Astrocyte (in vitro differentiated cells and primary cell): Measurements from ENCODE around the gene MMP17. TPM values are rescaled to one million over a fixed set of nuclear protein-coding genes. Genes with fewer than 3 reads are reported as not detected.

Experiments
- DNase-seq: peaks from one replicate; pipeline ENCODE4 v3.0.0-alpha.2; 2010; ENCODE audit warnings: low read depth
- FAIRE-seq: peaks from 2 replicates; lab custom pipeline; 2011; peaks lifted over from hg19 to GRCh38; lab: Jason Lieb, UNC
- H2AFZ ChIP-seq: 2 replicates; pipeline ENCODE4 v1.6.0; 2012; ENCODE audit warnings: low read depth, low read length, inconsistent platforms
- H3K27ac ChIP-seq: 2 replicates; pipeline ENCODE4 v1.5.1; 2011; ENCODE audit warnings: low read depth, low read length, inconsistent platforms
- H3K27me3 ChIP-seq: 2 replicates; pipeline ENCODE4 v1.6.0; 2011; ENCODE audit warnings: low read length, inconsistent platforms; ENCODE audit not compliant: insufficient read depth
- H3K36me3 ChIP-seq: 2 replicates; pipeline ENCODE4 v1.5.1; 2011; ENCODE audit warnings: low read length, inconsistent platforms; ENCODE audit not compliant: insufficient read depth
- H3K4me1 ChIP-seq: 2 replicates; pipeline ENCODE4 v1.5.1; 2011; ENCODE audit warnings: low read length, inconsistent platforms; ENCODE audit not compliant: insufficient read depth
- H3K4me2 ChIP-seq: 2 replicates; pipeline ENCODE4 v1.6.0; 2012; ENCODE audit warnings: low read length, inconsistent platforms
- H3K4me3 ChIP-seq: 2 replicates; pipeline ENCODE4 v1.5.1; 2011; ENCODE audit warnings: low read depth, mild to moderate bottlenecking, low read length, inconsistent platforms; ENCODE audit not compliant: insufficient read depth
- H3K79me2 ChIP-seq: 2 replicates; pipeline ENCODE4 v1.6.0; 2012; ENCODE audit warnings: mild to moderate bottlenecking, low read length, inconsistent platforms; ENCODE audit not compliant: insufficient read depth
- H3K9ac ChIP-seq: 2 replicates; pipeline ENCODE4 v1.6.0; 2012; ENCODE audit warnings: mild to moderate bottlenecking, low read length, inconsistent platforms
- H3K9me3 ChIP-seq: 2 replicates; pipeline ENCODE4 v1.5.1; 2012; ENCODE audit warnings: low read depth, mild to moderate bottlenecking, low read length, inconsistent platforms; ENCODE audit not compliant: insufficient read depth
- H4K20me1 ChIP-seq: 2 replicates; pipeline ENCODE4 v1.6.0; 2012; ENCODE audit warnings: low read length, inconsistent platforms; ENCODE audit not compliant: insufficient read depth
- H3K27ac Mint-ChIP-seq: one replicate; pipeline ENCODE4 v1.8.0; 2021; ENCODE audit warnings: mild to moderate bottlenecking, mixed read lengths; ENCODE audit not compliant: unreplicated experiment
- H3K27me3 Mint-ChIP-seq: one replicate; pipeline ENCODE4 v1.8.0; 2021; ENCODE audit warnings: low read depth, mixed read lengths; ENCODE audit not compliant: unreplicated experiment
- H3K36me3 Mint-ChIP-seq: one replicate; pipeline ENCODE4 v1.8.0; 2021; ENCODE audit warnings: low read depth, mixed read lengths; ENCODE audit not compliant: unreplicated experiment
- H3K4me1 Mint-ChIP-seq: one replicate; pipeline ENCODE4 v1.8.0; 2021; ENCODE audit warnings: low read depth, mixed read lengths; ENCODE audit not compliant: unreplicated experiment
- H3K4me3 Mint-ChIP-seq: one replicate; pipeline ENCODE4 v1.8.0; 2021; ENCODE audit warnings: mild to moderate bottlenecking, moderate library complexity, mixed read lengths; ENCODE audit not compliant: unreplicated experiment
- H3K9me3 Mint-ChIP-seq: one replicate; pipeline ENCODE4 v1.8.0; 2021; ENCODE audit warnings: mild to moderate bottlenecking, mixed read lengths; ENCODE audit not compliant: unreplicated experiment
- CTCF ChIP-seq: IDR thresholded peaks from 2 replicates; pipeline ENCODE4 v1.5.1; 2011; ENCODE audit warnings: low read depth, mild to moderate bottlenecking, inconsistent platforms, low read length, moderate library complexity; ENCODE audit not compliant: insufficient read depth
- EZH2 ChIP-seq: IDR thresholded peaks from 2 replicates; pipeline ENCODE4 v1.6.1; 2012; ENCODE audit warnings: mild to moderate bottlenecking, low read length, inconsistent platforms; ENCODE audit not compliant: insufficient read depth
- total RNA-seq: library from RNA; stranded (reverse); gene quantifications from 2 replicates; pipeline ENCODE4 v1.2.1, GENCODE V29; 2021

MMP17 gene
- total RNA-seq, 1 donor from 2014 or later: 8.4 TPM

DNA sequence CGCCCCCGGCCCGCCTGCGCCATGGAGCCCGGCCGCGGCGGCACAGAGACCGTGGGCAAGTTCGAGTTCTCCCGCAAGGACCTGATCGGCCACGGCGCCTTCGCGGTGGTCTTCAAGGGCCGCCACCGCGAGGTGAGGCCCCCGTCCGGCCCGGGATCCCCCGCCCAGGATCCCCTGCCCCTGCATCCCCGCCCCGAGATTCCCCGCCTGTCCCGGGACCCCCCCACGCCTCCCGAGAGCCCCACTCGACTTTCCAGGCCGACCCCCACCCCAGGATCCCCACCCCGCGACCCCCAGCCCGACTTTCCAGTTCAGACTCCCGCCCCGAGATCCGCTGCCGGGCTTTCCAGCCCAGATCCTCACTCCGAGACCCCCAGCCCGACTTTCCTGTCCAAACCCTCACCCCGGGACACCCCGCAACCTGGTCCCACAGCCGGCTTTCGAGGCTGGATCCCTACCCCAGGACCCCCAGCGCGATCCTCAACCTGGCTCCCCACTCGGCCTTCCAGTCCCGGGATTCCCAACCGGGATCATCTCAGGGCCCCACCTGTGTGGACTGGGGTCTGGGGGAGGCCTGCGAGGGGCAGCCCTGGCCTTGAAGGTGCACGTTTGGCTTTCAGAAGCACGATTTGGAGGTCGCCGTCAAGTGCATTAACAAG lies 66.9 kb downstream of the MMP17 start:
- Histone ChIP-seq H4K20me1 (peaks cover 35% of the 10 kb centered on the region), H3K4me1 (peaks cover 17% of the 10 kb centered on the region), H3K9me3 (no peaks in the 10 kb centered on the region), H3K36me3 (no peaks in the 10 kb centered on the region), H3K9ac (peak overlapping the region; percentile 90), H2AFZ (no peak overlapping the region), H3K27ac (peak overlapping the region; percentile 91), H3K27me3 (no peaks in the 10 kb centered on the region), H3K79me2 (peaks cover 33% of the 10 kb centered on the region), H3K4me3 (peak overlapping the region; percentile 70), H3K4me2 (peak overlapping the region; percentile 100)
- TF ChIP-seq EZH2: no peak
- no peak for TF ChIP-seq CTCF
- H3K4me3 Mint-ChIP-seq: peak overlapping the region; percentile 87
- DNase-seq (no peak), FAIRE-seq (no peak)
- H3K4me1 Mint-ChIP-seq: peaks cover 1% of the 10 kb centered on the region
- peak overlapping the region; percentile 81 for H3K27ac Mint-ChIP-seq
- no peaks in the 10 kb centered on the region for H3K9me3 Mint-ChIP-seq
- H3K27me3 Mint-ChIP-seq: no peaks in the 10 kb centered on the region
- H3K36me3 Mint-ChIP-seq: peaks cover 2% of the 10 kb centered on the region

GRCh38 chr12:131895640-131896079 lies 67.5 kb downstream of the MMP17 start:
- peaks cover 2% of the 10 kb centered on the region for H3K36me3 Mint-ChIP-seq
- H3K27ac ChIP-seq: peak overlapping the region; percentile 91
- peaks cover 40% of the 10 kb centered on the region for H4K20me1 ChIP-seq

More at GRCh38 chr12:131895640-131896079, 67.5 kb downstream of the MMP17 start:
- Histone ChIP-seq H3K79me2 (peaks cover 38% of the 10 kb centered on the region), H3K4me1 (peaks cover 17% of the 10 kb centered on the region), H3K4me3 (peak overlapping the region; percentile 70), H3K36me3 (no peaks in the 10 kb centered on the region), H3K9me3 (no peaks in the 10 kb centered on the region), H3K27me3 (no peaks in the 10 kb centered on the region), H2AFZ (no peak overlapping the region), H3K9ac (peak overlapping the region; percentile 90), H3K4me2 (peak overlapping the region; percentile 100)
- Mint-ChIP-seq H3K9me3 (no peaks in the 10 kb centered on the region), H3K27me3 (no peaks in the 10 kb centered on the region), H3K27ac (peak overlapping the region; percentile 81), H3K4me1 (peaks cover 7% of the 10 kb centered on the region), H3K4me3 (peak overlapping the region; percentile 87)
- no peak for DNase-seq
- FAIRE-seq: no peak
- TF ChIP-seq CTCF: no peak
- no peak for TF ChIP-seq EZH2
